GM12892 (cell line): ENCODE measurements around the gene KLHL17.
A peak's percentile ranks its signal among the peaks of the same experiment; 100 is the strongest.

Experiments
- DNase-seq: peaks from one replicate; pipeline ENCODE4 v3.0.0; 2011; ENCODE audit not compliant: insufficient read length
- FAIRE-seq: peaks from 2 replicates; lab custom pipeline; 2011; peaks lifted over from hg19 to GRCh38; lab: Jason Lieb, UNC
- POLR2A ChIP-seq: IDR thresholded peaks from 2 replicates; pipeline ENCODE4 v1.6.1; 2011; ENCODE audit warnings: low read depth, low read length, control low read depth
- POLR2AphosphoS5 ChIP-seq: IDR thresholded peaks from 2 replicates; pipeline ENCODE4 v1.6.1; 2011; ENCODE audit warnings: low read depth, low read length, control low read depth
- TAF1 ChIP-seq: IDR thresholded peaks from 2 replicates; pipeline ENCODE4 v1.6.1; 2011; ENCODE audit warnings: low read depth, mild to moderate bottlenecking, control low read depth, low read length, borderline replicate concordance

KLHL17 gene

DNA sequence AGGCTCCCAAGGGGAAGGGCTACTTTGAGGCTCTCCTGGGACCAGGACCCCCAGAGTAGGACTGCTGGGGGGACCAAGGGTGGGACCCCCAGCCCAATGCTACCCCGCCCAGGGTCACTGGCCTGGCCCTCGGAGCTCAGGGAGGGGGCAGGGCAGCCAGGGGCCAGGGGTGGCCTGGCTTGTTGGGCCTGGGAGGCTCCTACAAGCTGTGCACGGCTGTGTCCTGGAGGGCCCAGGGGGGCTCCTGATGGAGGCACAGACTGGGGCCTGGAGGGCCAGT lies 37.3 kb downstream of the KLHL17 start:
- DNase-seq (no peak), FAIRE-seq (no peak)
- TF ChIP-seq TAF1 (no peak), POLR2A (no peak), POLR2AphosphoS5 (no peak)

- no peak for FAIRE-seq
Observed at GRCh38 chr1:997993-998744, 37.8 kb downstream of the KLHL17 start.

DNA sequence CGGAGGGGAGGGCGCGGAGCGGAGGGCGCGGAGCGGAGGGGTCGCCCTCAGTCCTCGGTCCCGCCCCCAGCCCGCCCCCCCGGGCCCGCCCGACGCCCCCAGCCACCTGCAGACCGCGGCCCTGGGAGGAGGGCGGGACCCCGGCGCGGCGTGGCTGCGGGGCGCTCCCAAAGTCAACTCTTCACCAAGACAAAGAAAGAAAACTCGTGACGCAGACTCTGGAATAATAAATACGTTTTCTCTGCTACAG lies 38.3 kb downstream of the KLHL17 start:
- DNase-seq, result no peak
- no peak for FAIRE-seq
- TF ChIP-seq POLR2A (no peak), POLR2AphosphoS5 (no peak), TAF1 (no peak)

More at GRCh38 chr1:997993-998744, 37.8 kb downstream of the KLHL17 start:
- TF ChIP-seq TAF1 (no peak), POLR2AphosphoS5 (no peak), POLR2A (no peak)
- no peak for DNase-seq

GRCh38 chr1:998995-999724 lies 38.8 kb downstream of the KLHL17 start:
- DNase-seq (no peak), FAIRE-seq (no peak)
- no peak for TF ChIP-seq POLR2AphosphoS5
- TF ChIP-seq POLR2A, result no peak
- TF ChIP-seq TAF1, result no peak

DNA sequence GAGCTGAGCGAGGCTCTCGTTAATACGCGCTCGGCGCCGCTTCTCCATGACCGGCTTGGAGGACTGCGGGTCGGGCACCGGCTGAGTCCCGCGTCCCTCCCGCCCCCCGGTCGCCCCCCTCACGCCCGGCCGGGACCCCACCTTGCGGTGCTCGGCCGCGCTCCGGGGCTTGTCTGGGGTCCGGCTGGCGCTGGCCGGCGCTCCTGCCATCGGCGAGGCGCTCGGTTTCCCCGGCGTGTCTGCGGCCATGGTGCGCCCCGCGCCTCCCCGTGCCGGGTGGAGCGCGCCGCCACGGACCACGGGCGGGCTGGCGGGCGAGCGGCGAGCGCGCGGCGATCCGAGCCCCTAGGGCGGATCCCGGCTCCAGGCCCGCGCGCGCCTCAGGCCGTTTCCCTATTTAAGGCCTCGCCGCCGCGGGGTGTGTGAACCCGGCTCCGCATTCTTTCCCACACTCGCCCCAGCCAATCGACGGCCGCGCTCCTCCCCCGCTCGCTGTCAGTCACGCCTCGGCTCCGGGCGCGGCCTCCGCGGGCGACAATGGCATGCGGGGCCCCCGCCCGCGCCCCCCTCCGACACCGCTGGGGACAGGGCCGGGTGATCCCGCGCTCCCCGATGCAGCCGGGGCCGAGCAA lies 39.5 kb downstream of the KLHL17 start, which contains the start of gene HES4:
HES4 (minus strand) TSS at position 373 of the 632 bp plus-strand sequence; CDS start at position 249, 124 bp downstream.
- FAIRE-seq, result no peak
- TF ChIP-seq TAF1 (no peak), POLR2AphosphoS5 (no peak), POLR2A (no peak)
- no peak for DNase-seq

DNA sequence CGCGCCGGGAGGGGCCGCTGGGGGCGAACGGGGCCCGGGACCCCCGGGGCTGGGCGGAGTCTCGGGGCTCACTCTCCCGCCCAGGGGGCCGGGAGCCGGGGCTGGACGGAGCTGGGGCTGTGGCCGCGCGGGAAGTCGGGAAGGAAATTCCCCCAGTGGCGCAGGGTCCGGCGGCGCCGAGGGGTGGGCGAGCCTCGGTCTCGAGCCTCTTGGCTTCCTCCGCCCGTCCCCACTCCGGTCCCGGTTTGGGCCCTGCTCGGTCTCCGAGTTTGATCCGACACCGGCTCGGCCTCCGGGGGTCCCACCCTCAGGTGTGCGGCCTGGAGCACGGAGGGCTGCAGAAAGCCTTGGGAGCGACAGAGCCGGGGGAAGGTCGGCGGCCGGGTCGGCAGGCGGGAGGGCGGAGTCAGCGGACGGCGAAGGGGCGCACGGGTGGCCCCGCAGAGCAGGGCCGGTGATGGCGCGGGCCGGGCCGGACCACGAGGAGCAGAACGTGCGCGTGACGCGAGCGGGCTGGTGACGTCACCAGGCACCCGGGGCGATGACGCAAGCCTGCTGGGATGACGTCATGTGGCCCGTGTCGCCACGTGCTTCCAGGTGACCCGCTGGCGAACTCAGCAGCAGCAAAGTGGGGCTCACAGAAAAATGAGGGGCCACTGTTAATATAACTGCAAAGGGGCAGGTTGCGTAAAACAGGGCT lies 40.1 kb downstream of the KLHL17 start:
- no peak for TF ChIP-seq POLR2AphosphoS5
- TF ChIP-seq TAF1, result no peak
- no peak for TF ChIP-seq POLR2A
- FAIRE-seq, result peak; percentile 67
- peak; percentile 77 for DNase-seq

GRCh38 chr1:1001057-1001783 lies 40.8 kb downstream of the KLHL17 start:
- FAIRE-seq (no peak), DNase-seq (no peak)

GRCh38 chr1:1003618-1004419 lies 43.4 kb downstream of the KLHL17 start:
- TF ChIP-seq POLR2A (no peak), TAF1 (no peak), POLR2AphosphoS5 (no peak)
- DNase-seq, result no peak
- FAIRE-seq, result no peak

More at GRCh38 chr1:1001057-1001783, 40.8 kb downstream of the KLHL17 start:
- no peak for TF ChIP-seq TAF1
- no peak for TF ChIP-seq POLR2AphosphoS5
- TF ChIP-seq POLR2A, result no peak

GRCh38 chr1:1004420-1004779 lies 44.0 kb downstream of the KLHL17 start:
- no peak for FAIRE-seq
- DNase-seq, result no peak
- TF ChIP-seq POLR2AphosphoS5 (no peak), TAF1 (no peak), POLR2A (no peak)

DNA sequence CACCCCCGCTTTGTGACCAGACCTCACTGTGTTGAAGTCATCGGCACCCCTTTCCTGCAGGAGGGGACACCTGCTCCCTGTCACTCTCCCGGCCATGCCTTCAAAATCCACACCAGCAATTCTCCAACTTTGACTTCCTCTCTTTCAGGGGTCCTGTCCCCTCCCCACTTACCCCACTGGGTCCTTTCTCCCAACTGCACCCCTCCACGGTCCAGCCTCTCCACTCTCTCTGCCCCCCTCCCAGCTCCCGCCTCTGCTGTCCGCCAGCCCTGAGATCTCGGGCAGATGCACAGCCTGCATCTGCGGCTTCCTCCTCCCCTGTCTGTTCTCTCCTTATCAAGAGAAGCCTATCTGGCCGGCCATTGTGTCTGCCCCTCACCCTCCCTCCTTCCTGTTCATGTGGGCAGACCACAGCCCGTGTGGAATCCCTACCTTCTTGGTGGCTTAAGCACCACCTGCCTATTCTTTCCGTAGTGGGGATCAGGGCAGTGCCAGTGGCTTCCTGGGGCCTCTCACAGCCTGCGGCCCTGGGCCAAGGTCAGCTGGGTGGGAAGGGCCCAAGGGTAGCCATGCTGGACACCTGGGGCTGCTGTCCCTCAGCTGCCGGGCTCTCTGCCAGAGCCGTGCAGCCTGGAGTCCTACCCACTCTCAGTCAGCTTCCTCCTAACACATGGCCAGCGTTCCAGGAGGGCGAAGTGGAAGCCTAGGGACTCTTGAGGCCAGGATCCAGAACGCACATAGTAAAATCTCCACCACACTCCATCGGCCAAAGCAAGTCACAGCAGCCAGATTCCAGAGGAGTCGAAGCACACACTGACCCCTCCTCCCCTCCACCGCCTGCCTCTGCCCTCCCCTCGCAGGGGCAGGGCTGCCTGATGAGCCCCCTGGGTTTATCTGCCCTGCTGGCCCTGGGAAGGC lies 44.7 kb downstream of the KLHL17 start:
- no peak for DNase-seq
- TF ChIP-seq POLR2AphosphoS5 (no peak), POLR2A (no peak), TAF1 (no peak)
- peak; percentile 17 for FAIRE-seq
